HG02678 (cell line): Measurements from ENCODE around the gene KCNA2.

Experiments used
- ATAC-seq: cut with Tn5 transposase; IDR thresholded peaks from one replicate; pipeline ENCODE4 v1.9.1; 2021; ENCODE audit warnings: mild to moderate bottlenecking, moderate library complexity; ENCODE audit not compliant: unreplicated experiment

The KCNA2 gene

DNA sequence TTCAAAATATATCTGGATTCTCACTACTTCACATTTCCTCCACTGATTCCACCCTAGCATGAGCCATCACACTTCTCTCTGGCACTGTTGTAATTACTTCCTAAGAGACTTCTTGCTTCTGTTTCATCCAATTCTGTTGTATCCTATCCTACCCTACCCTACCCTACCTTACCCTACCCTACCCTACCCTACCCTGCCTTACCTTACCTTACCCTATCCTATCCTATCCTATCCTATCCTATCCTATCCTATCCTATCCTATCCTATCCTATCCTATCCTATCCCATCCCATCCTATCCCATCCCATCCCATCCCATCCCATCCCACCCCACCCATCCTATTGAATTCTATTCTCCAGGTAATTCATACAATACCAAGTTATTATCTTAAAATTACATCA, 29.7 kb downstream of the KCNA2 start:
- no peak for ATAC-seq

DNA sequence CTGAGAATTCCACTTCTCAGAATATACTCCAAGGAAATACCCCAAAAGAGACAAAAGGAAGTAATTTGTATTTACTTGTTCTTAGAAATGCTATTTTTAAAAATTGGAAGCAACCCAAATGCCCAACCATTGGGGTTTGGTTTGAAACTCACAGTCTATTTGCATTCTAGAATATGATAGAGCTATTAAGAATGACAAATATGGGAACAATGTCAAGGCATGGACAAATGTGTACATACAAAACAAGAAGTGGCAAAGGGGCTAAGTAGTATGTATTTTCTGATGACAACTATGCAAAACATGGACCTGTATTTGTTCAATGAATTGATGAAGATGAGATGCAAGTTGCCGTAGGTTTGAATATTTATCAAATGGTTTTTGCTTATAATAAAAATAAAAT, 32.8 kb downstream of the KCNA2 start:
- no peak for ATAC-seq

DNA sequence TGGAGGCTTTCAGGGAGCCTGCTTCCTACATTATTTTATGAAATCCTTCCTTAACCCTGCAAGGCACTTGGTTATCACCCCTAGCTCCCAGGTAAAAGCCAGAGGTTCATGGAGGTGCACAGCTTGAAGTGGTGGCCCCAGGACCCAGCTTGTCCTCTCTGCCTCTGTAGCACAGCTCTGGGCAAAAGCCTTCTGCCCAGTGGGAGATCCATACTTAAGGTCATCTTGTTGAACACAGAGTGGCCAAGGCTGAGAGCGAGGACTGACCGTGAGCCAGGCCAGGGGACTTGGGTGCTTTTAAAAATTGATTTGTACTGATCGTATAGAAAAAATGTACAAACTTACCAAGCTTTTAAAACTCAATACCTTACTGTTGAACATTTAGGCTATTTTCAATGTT, 33.4 kb downstream of the KCNA2 start:
- ATAC-seq = no peak

DNA sequence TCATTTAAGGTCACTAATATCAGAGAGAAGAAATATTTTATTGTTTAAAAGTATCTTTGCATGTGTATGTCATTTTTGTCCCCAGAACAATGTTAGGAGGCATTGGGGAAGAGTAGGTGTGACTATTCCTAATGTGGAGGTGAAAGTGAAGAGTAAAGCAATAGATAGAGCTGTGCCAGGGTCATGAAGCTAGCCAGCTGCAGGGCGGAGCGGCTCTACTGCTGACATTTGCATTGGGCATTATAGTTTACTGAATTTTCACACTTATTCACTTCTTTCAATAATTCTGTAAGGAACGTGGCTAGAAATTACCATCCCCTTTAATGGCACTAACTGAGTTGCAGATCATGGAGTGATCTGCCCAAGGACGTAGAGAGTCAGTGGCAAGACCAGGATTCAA, 35.3 kb downstream of the KCNA2 start:
- ATAC-seq = no peak

DNA sequence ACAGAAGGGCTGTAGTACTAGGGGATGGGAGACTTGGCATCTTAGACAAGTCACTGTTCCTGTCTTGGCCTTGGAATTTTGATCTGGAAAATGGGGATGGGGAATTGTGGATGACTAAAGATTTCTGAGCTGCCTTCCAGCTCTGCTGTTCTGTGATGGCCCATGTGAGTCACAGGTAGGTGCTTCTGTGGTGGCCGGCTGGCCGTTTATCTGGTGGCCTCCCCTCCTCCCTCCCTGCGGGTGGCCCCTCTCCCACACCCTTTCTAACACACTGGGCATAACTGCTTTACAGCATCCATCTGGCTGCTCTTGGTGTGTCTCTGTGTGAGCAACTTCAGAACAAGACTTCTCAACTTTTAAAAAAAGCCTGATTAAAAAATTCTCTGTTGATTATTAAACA, 35.9 kb downstream of the KCNA2 start:
- no peak for ATAC-seq

DNA sequence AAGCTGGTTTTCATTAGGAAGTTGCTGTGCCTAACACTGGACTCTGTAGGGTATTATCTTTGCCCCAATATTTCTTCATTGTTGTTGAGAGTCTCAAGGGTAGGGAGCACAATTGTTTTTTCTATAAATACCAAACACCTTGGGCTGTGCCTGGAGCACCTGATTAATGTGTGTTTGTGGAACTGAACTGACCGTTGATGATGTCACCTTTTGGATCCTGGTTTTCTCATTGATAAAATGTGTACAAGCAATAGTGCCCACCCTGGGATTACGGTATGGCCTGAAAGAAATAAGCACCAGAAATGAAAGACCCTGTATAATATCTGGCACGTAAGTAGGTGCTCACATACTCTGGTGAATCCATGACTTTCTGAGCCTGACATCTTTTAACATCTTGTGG, 39.3 kb downstream of the KCNA2 start:
- ATAC-seq = no peak

DNA sequence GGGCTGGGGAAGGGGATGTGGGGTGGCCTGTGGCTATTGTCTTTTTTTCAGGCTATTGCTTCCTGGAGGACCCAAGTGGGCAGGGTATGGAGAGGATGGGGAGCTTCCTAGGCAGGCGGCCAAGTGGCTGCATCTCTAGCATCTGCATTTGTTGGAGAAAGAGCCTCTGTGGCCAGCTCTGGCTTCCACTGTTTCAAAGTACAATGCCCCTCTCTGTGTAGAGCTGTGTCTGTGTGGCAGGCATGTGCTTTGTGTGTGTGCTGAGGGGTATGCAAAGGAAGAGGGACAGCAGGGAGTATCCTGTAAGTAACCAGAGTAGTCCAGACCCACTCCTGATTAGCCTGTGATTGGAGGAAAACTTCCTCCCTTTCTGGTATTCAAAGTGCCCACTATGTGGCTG, 40.6 kb downstream of the KCNA2 start:
- ATAC-seq = no peak

DNA sequence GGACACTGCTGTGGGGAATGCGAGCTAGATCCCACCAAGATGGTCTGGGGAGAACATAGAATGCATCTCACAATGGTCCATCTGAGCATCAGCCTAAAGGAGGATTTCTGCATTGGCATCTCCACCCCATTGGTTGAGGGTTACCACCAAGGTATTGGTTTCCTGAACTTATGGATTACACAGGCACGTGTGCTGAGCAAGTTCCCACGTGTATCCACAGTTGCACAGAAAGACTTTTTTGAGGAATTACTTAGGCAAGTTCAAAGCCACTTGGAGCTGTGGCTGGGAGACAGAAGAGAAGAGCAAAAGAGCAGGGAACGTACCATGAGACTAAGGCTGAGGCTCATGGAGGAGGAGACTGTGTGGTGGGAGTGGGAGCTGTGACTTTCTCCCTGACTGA, 43.1 kb downstream of the KCNA2 start:
- ATAC-seq = no peak

DNA sequence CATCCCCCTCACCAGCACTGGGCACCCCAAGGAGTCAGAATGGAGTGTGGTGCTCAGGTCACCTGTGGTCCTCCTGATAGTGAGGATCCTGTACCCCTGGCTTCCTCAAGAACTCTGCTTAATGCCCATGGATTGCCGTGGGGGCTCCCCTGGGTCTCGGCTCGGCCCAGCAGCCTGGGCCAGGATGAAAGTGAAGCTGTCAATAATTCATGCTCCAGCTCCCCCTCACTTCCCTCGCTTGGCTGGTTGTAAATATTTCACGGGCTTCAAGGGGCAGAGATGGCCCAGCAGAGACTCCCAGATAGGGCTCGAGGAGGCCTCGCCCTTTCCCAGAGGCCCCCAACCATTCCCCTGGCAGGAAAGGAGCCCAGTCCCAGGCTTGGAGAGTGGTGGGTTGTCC, 44.6 kb downstream of the KCNA2 start:
- ATAC-seq = no peak

DNA sequence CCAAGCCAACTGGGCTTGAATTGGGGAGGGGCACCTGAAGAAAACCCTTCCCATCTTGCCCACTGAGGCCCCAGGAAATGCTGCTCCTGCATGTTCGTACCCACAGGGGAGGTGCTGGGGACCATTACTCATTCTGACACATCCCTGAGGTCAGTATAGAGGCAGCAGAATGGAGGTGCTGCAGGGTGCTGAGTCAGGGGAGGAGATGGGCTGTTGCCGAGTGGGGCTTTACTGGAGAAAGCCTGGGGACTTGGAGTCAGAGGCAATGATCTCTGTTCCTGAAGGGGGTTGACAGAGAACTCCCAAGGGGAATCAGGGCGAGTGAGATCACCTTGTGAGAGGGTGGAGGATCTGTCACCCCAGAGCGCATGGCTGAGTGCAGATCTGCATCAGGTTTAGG, 47.0 kb downstream of the KCNA2 start:
- no peak for ATAC-seq

DNA sequence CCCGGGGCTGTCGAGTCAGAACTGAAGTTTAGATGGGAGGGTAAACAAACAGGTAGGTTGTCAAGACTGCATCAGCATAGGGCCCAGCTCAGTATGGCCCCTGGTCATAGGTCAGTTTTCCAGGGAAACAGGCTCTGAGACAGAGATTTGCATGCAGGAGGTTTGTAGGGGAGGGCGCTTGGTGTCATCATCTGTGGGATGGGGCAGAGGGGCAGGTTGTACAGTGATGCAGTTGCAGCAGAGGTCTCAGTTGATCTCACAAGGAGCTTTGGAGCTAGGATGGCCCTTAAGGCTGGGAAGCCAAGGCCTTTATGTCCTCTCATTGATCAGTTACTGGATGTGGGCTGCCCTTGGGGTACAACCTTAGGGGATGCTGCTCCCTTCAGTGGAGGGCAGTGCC, 48.7 kb downstream of the KCNA2 start:
- no peak for ATAC-seq

DNA sequence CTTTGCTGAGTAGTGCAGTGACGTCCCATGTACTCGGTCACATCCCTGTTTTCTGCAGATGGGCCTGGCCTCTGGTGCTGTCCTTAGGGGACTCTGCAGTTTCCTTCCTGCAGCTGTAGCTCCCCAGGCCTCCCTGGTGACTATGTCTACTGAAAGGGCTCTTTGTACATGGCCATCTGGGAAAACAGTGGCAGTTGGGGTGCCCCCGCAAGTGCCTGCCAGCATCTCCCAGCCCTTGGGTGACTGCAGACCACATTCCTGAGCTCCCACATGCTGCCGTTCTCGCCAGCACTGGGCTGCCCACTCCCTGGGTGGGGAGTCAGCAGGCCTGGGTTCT, 49.7 kb downstream of the KCNA2 start:
- ATAC-seq = no peak

DNA sequence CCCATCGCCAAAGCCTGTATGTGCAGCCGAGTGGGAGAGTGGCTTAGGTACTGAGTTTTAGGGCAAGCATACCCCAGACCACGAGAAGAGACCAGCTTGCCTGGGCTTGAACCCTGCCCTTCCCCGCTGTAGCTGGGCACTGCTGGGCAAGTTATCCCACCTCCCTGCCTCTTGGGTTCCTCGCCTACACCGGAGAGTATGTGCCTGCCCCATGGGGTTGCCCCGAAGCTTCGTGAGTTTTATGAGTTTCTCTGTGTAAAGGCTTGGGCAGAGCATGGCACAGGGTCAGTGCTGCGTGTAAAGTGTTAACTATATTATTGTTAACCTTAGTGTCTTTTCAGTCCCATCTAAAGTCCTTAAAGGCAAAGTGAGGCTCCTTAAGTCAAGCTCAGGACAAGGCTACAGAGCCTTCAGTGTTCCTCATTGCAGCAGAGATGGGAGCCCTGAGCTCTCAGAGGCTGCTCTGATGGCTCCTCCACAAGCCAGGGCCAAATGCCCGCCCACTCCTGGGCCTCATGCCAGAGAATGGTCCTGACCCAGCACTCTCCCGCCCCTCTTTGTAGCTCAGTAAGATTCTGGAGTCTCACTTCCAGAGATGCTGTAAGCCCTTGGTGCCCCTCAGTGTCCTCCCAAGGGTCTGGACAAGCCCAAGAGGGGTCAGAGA, 50.2 kb downstream of the KCNA2 start:
- peak; percentile 8 for ATAC-seq

DNA sequence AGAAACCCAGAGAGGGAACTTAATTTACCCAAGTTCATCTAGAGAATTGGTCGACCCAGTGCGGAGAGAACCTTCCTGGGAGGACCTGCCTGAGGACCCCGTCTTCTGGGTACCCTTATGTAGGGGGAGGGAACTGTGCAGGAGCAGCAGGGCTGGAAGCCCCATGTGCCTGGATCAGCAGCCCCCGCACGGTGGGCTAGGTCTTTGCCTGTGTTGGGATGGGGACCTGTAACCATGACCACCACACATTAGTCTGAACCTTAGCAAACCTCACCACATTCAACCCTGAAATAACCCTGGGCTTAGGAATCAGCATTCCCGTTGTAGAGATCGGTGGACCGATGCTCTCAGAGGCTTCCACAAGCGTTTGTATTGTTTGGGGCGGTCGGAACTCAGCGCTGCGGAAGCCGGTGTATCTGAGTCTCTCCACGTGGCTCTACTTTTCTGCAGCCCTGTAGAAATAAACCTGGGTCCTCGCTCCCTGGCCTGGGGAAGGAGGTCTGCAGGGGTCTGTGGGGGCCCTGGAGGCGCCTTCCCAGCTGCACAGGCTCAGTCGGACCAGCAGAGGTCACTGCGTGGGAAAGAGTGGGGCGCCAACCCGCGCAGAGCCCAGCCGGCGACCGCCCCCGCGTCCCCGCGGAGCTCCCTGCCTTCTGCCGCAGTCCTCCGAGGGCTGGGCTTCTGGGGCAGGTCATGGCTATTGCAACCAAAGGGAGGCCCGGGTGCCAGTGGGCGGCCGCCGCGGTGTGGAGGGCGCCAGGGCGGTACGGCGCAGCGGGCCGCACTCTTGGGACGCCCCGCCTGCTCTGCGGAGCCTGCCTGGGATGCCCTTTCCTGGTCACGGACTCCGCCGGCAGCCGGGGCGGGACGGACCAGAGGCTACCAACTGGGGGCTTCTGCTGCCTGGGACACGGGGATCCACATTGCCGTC, 51.0 kb downstream of the KCNA2 start:
- ATAC-seq = peak; percentile 56

DNA sequence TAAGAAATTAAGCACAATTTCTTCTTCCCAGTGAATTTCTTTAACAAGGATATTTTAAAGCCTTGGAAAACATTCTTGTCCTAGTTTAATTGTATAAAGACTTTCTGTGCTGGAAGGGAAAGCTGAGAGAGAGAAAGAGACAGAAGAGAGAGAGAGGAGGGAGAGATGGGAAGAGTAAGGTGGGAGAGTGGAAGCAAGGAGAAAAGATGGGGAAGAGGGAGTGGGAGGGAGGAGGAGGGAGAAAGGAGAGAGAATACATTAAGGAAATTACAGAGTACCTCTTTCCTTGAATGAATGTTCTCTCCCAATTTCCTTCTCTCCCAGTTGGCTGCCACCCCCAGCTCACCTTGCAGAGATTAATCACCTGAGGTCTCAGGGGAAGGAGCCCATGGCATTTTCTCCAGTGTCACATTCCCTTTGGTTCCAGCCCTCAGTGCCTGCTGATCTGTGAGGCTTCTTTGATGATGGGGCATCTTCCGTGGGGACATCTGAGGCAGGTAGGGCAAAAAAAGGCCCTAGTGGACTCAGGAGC, 54.8 kb downstream of the KCNA2 start:
- ATAC-seq = no peak

DNA sequence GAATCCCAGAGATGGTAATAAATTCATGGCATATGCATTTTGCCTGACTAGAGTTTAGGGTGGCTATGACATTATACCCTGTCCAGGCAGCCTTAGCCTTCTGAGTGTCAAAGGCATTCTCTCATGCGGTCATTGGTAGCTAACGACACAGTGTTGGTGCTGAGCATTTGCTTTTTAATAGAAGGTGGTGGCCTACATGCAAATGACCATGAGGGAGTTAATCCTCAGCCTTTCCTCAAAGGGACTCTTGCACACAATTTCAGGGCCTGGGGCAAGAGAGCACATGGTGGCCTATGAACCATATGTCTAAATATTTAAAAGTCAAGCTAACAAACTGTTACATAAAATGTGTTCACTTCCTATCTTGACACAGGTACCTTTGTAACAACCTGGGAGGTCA, 56.3 kb downstream of the KCNA2 start:
- ATAC-seq = no peak

DNA sequence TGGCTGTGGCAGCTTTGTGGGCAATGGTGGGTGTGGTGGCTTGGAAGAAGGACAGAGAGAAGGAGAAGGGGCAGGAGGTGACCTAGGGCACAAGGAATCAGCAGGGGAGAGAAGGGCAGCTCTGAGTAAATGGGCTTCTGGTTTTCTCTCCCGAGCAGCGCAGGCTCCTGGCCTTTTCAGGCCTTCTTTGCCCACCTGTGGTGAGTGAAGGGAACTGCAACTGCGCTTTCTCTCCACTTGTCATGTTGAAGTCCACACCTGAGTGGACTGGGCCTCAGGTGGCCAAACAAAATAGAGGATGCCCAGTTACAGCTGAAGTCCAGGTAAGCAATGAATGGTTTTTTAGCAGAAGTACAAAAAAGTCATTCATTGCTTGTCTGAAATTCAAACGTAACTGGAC, 57.8 kb downstream of the KCNA2 start:
- no peak for ATAC-seq

DNA sequence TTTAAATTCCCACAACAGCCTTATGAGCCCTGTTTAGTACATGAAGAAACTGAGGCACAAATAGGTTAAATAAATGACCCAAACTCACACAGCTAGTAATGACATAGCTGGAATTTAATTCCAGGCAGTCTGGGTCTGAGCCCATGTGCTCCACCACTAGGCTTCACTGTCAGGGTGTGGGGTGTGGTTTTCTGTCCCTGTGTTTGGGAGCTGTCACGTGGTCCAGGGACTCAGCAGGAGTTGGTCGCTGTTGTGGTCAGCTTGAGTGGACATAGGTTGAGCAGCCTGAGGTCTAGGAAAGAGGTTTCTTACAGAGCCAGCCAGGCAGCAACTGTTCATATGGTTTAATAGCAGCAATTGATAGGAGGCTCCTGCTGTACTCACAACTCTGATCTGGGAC, 59.1 kb downstream of the KCNA2 start:
- no peak for ATAC-seq

DNA sequence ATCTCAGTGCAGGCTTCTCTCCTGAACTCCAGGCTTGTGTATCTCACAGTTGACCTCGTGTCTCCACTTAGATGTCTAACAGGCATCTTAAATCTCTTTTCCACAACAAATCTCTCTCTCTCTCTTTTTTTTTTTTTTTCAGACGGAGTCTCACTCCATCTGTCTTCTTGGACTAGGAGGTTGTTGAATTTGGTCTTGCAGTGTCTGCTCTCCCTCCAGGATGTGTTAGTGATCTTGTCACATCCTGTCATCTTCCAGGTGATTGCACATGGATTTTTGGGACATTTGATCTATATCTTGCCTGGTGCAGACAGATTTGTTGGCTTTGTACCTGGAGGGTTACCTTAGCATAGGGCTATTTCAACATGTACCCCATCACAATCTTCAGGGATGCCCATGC, 60.7 kb downstream of the KCNA2 start:
- no peak for ATAC-seq

DNA sequence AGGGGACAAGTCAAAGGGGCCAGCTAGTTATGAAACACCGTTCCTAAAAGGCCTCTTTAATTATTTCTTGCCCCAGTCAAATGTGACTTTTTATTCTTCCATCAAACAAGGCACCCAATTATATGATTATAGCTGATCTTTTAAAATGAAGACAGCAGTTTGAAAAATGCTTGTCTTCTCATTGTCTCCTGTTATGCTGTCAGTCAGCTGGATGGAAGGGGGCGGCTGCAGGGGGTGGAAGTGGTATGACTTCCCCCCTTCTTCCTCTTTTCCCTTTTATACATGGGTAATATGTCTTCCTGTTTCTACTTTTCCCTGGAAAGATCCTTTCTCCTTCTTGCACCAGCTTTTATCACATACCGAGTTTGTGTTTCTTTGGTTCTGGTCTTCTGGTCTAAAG, 61.4 kb downstream of the KCNA2 start:
- ATAC-seq = no peak
